Progenitor cell of endocrine pancreas (in vitro differentiated cells): Measurements from ENCODE around the gene LOXL1. TPM values are rescaled to one million over a fixed set of nuclear protein-coding genes. Genes with fewer than 3 reads are reported as not detected.

Experiments
- DNase-seq: peaks from one replicate; pipeline ENCODE4 v3.0.0; 2021; ENCODE audit warnings: low spot score; ENCODE audit not compliant: unreplicated experiment
- H3K27ac Mint-ChIP-seq: 2 replicates; pipeline ENCODE4 v1.8.0; 2021; ENCODE audit warnings: mild to moderate bottlenecking, moderate library complexity, mixed read lengths
- H3K27me3 Mint-ChIP-seq: 2 replicates; pipeline ENCODE4 v1.8.0; 2021; ENCODE audit warnings: mixed read lengths
- H3K36me3 Mint-ChIP-seq: 2 replicates; pipeline ENCODE4 v1.8.0; 2022; ENCODE audit warnings: mixed read lengths; ENCODE audit not compliant: insufficient read depth
- H3K4me1 Mint-ChIP-seq: 2 replicates; pipeline ENCODE4 v1.8.0; 2021; ENCODE audit warnings: low read depth, mixed read lengths
- H3K4me3 Mint-ChIP-seq: 2 replicates; pipeline ENCODE4 v1.8.0; 2021; ENCODE audit warnings: low read depth, mild to moderate bottlenecking, moderate library complexity, mixed read lengths
- H3K9me3 Mint-ChIP-seq: 2 replicates; pipeline ENCODE4 v1.8.0; 2021; ENCODE audit warnings: low read depth, mixed read lengths
- CTCF ChIP-seq: fragments of 200-600 bp; sonication (generic); IDR thresholded peaks from one replicate; pipeline ENCODE4 v1.5.0; 2021; ENCODE audit warnings: antibody characterized with exemption, mild to moderate bottlenecking; ENCODE audit not compliant: unreplicated experiment
- total RNA-seq: library from RNA; stranded (reverse); gene quantifications from 2 replicates; pipeline ENCODE4 v1.2.1, GENCODE V29; 2021

The LOXL1 gene
- total RNA-seq, 1 donor from 2014 or later: 17.4 TPM

GRCh38 chr15:73919706-73920105, 6.6 kb upstream of the LOXL1 start:
- H3K27ac Mint-ChIP-seq: no peak overlapping the region
- no peak for DNase-seq
- peaks cover 18% of the 10 kb centered on the region for H3K9me3 Mint-ChIP-seq
- H3K27me3 Mint-ChIP-seq: peaks cover 18% of the 10 kb centered on the region
- H3K4me3 Mint-ChIP-seq: no peak overlapping the region
- H3K36me3 Mint-ChIP-seq: peaks cover 20% of the 10 kb centered on the region
- TF ChIP-seq CTCF: no peak
- H3K4me1 Mint-ChIP-seq: peaks cover 10% of the 10 kb centered on the region

DNA sequence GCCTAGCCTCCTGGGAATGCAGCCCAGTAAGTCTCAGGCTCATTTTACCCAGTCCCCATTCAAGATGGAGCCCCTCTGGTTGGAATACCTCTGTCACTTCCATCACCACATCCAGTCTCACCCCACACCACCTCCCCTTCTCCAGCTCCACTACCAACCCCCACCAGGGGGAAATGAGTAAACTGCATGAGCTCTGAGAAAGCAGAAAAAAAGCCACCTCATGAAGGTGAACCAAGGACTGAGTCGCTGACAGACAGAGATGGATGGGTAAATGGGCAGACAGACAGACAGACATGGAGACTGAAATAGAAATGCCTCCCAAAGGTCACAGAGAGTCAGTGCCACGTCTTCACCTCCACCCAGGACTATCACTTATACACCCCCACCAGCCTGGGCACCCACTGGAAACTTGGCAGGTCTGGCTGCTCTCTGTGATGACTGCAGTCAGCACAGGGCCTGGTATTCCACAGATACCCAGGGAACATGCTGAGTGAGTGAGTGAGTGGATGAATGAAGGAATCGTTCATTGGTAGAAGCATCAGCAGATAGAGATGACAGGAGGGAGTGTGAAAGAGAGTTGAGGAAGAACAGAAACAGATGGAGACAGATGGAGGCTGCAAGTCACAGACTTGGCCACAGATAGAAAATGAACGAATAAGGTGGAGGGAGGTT, 4.9 kb upstream of the LOXL1 start:
- peaks cover 15% of the 10 kb centered on the region for H3K9me3 Mint-ChIP-seq
- peaks cover 4% of the 10 kb centered on the region for H3K4me1 Mint-ChIP-seq
- no peak for DNase-seq
- TF ChIP-seq CTCF: no peak
- H3K27me3 Mint-ChIP-seq: peaks cover 30% of the 10 kb centered on the region
- no peak overlapping the region for H3K4me3 Mint-ChIP-seq
- H3K27ac Mint-ChIP-seq: no peak overlapping the region
- H3K36me3 Mint-ChIP-seq: peaks cover 17% of the 10 kb centered on the region

DNA sequence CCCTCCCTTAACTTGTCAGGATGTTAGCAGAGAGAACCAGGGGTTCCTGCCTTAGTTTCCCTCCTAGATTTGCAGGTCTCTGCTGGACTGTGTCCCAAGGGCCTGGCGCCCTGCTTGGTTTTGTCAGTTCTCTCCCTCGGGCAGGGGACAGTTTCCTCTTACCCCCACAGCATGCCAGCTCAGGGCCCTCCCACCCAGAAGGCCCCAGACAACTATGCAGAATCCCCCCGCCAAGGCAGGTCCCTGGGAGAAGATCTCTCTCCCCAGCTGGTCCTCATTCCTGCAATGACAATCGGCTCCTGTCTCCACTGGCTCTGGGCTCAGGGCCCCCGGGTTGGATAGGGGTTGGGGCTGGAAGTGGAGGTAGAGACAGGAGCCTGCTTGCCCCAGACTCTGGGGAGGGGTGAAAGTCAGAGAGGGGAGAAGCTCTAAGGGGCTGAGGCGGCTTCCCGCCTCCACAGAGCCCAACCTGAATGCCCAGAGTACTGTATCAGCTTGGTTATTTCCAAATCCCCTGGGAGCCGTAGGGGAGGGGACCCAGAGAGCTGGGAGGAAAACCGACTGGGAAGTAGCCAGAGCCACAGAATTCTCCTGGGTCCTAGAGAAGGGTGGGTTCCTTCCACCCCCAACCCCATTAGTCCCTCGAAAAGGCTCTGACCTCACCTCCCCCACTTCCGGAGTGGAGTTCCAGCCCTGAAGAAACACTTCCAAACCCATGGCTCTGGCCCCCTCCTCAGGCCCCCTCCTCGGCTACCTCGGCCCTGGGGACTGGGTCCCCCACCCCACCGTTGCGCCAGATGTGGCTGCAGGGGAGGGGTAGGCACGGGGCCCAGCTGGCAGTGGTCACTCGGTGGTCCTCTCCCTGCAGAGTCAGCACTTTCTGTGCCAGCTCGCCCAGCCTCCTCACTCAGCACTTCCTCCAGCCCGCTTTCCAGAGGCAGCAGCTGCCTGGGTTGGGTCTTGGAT, 3.8 kb upstream of the LOXL1 start:
- Mint-ChIP-seq H3K27ac (no peak overlapping the region), H3K36me3 (peaks cover 14% of the 10 kb centered on the region), H3K4me3 (no peak overlapping the region), H3K9me3 (peaks cover 13% of the 10 kb centered on the region), H3K4me1 (peaks cover 4% of the 10 kb centered on the region), H3K27me3 (peaks cover 30% of the 10 kb centered on the region)
- DNase-seq: no peak
- TF ChIP-seq CTCF: no peak

- peaks cover 5% of the 10 kb centered on the region for H3K4me1 Mint-ChIP-seq
- no peak for TF ChIP-seq CTCF
- H3K9me3 Mint-ChIP-seq: peaks cover 8% of the 10 kb centered on the region
- peaks cover 8% of the 10 kb centered on the region for H3K36me3 Mint-ChIP-seq
- no peak overlapping the region for H3K4me3 Mint-ChIP-seq
- DNase-seq: no peak
- no peak overlapping the region for H3K27ac Mint-ChIP-seq
- H3K27me3 Mint-ChIP-seq: peaks cover 31% of the 10 kb centered on the region
These were observed 3.1 kb upstream of the LOXL1 start for GRCh38 chr15:73923156-73923487.

- Mint-ChIP-seq H3K4me1 (peaks cover 7% of the 10 kb centered on the region), H3K36me3 (peaks cover 3% of the 10 kb centered on the region), H3K4me3 (no peak overlapping the region), H3K27ac (no peak overlapping the region), H3K9me3 (peaks cover 5% of the 10 kb centered on the region), H3K27me3 (peaks cover 34% of the 10 kb centered on the region)
- no peak for DNase-seq
- no peak for TF ChIP-seq CTCF
These were observed 2.6 kb upstream of the LOXL1 start for GRCh38 chr15:73923488-73924164.
